PC-9 (cell line): Measurements from ENCODE around the gene SBF1.

ENCODE experiments used
- CTCF ChIP-seq: fragments of 200-600 bp; sonication (generic); conservative IDR thresholded peaks from 2 replicates; pipeline ENCODE4 v1.6.1; 2017; ENCODE audit warnings: mixed run types, antibody characterized with exemption, mild to moderate bottlenecking, moderate library complexity
- EZH2 ChIP-seq: fragments of 200-600 bp; sonication (generic); IDR thresholded peaks from 2 replicates; pipeline ENCODE4 v1.8.0; 2017; ENCODE audit warnings: antibody characterized with exemption, low read depth

- TF ChIP-seq CTCF (no peak), EZH2 (no peak)
These were observed 9.4 kb upstream of the SBF1 start for GRCh38 chr22:50483977-50484853.
